GM19239 (cell line): ENCODE results near the gene OR52I1.

Experiments used
- DNase-seq: peaks from one replicate; pipeline ENCODE4 v3.0.0; 2011; ENCODE audit warnings: low spot score; ENCODE audit not compliant: insufficient read length
- FAIRE-seq: peaks from 2 replicates; lab custom pipeline; 2011; peaks lifted over from hg19 to GRCh38; lab: Jason Lieb, UNC

The OR52I1 gene

GRCh38 chr11:4610258-4610935, 16.6 kb downstream of the OR52I1 start:
- DNase-seq, result no peak
- FAIRE-seq, result peak; percentile 71

DNA sequence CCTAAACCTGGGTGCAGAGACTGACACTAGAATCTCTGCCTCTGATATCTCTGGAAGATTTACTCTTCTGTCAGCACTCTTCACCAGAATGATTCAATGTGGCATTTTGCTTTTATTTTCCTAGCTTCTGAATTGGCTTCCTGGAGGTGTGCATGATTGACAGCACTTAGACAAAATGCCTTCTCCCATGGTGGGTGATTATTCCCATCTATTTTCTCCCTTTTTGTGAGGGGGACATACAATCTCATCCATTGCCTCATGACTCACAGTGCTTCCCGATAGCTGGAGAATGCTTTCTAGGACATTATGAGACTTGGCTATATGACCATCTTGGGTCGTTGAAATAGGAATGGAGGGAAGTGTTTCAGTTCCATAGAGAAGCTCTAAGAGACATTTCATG, 18.1 kb downstream of the OR52I1 start:
- no peak for FAIRE-seq

DNA sequence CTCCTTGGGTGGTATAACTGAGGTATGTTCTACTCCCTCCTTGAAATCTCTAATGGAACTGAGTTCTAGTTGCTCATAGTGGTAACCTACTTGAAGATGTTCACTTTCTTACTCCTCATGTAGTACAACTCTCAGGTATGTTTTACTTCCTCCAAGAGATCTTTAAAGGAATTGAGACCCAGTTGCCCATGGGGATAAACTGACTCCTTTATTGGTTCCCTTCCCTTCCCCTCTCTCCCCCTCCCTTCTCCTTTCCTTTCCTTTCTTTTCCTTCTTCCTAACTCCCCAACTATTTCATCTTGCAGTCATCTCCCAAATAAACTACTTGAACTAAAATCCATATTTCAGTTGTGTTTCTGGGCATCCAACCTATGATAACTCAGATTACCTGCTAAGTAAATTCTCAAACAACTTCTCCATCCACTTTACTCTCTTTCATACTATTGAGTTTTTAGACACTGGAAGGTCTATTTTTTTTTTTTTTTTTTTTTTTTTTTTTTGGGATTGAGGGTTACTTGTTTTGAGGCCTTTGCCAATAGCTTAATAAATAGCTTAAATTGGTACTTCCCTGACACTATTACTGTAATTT, 22.1 kb downstream of the OR52I1 start:
- FAIRE-seq (no peak), DNase-seq (no peak)

More for the DNA sequence above, 18.1 kb downstream of the OR52I1 start:
- no peak for DNase-seq

DNA sequence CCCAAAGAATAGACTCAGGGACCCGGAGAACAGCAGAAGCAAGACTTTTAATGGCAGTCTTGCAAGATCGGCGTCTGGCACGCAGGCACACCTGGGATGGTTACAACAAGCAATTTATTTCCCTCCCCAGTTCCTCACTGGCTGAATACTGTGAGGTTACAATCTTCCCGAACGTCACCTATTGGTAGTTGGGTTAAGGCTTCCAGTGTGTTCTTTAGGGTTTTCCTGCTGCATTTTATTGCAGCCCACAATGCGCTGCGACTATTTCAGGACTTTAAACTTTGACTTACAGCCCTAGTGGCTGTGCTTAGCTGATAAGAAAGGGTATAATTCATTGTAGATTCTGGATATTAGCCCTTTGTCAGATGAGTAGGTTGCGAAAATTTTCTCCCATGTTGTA, 25.7 kb downstream of the OR52I1 start:
- DNase-seq, result no peak
- no peak for FAIRE-seq

GRCh38 chr11:4626207-4627099, 32.6 kb downstream of the OR52I1 start:
- FAIRE-seq, result peak; percentile 39
- DNase-seq, result no peak

DNA sequence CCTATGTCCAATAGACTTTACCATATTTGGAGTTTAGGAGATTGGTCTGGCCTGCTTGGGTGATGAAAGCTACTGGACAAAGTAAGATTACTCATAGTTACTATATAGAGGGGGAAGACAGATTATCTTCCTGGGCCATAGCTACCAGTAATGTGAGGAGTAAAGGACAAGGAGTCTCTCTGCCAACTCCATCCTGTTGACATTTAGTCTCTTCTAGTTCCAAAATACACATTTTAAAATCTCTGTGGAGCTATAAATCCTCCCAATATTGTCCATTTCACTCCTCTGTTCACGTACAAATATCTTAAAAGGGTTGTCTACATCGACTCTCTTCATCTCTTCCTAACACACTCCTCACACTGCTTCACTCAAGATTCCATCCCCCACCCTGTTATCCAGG, 42.3 kb downstream of the OR52I1 start:
- FAIRE-seq, result no peak
- DNase-seq, result no peak

GRCh38 chr11:4636962-4637661, 43.3 kb downstream of the OR52I1 start, which contains the start of gene OR51D1:
TSS of gene OR51D1 (plus strand) at chr11:4637477. CDS start at chr11:4639791, 2,314 bp downstream.
- peak; percentile 59 for DNase-seq
- peak; percentile 97 for FAIRE-seq

- FAIRE-seq (no peak), DNase-seq (no peak)
Observed at GRCh38 chr11:4637662-4638047, 43.8 kb downstream of the OR52I1 start.

- no peak for FAIRE-seq
- DNase-seq, result no peak
Observed at GRCh38 chr11:4639931-4640330, 46.1 kb downstream of the OR52I1 start.

GRCh38 chr11:4641501-4641900, 47.7 kb downstream of the OR52I1 start:
- DNase-seq (no peak), FAIRE-seq (no peak)

DNA sequence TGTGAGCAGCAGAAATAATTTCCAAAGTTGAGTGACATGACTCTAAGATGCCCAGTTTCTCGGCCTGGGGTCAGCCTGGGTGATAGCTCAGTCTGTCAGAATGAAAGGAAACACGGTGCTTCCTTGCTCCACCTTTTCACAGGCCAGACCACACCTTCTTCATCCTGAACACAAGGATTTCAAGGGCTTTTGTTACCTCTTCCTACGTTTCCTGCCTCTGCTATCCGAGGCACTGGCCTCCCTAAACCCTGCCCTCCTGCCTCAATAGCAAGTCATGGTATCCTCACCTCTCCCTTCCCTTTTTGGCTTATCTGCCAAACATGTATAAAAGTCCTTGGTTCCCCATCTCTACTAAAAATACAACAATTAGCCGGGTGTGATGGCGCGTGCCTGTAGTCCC, 48.2 kb downstream of the OR52I1 start:
- FAIRE-seq (no peak), DNase-seq (no peak)

GRCh38 chr11:4643076-4643475, 49.2 kb downstream of the OR52I1 start:
- no peak for DNase-seq
- FAIRE-seq, result no peak

DNA sequence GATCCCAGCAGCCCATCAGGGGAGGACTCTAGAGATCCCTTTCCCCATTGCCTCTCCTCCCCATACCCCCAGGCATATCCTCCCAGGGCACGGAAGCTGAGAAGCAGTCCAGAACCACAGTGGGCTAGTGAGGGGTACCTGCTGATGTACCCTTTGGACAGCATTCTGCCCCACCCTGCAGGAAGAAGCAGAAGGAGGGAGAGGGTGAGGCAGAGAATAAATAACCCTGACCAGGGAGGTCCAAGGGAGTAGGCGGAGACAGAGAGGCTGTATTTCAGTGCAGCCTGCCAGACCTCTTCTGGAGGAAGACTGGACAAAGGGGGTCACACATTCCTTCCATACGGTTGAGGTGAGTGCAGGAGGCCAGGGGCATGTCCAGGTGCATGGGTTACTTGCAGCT, 49.8 kb downstream of the OR52I1 start, which contains the start of gene OR51E1:
Gene OR51E1 (plus strand): TSS at position 301 of the 400 bp plus-strand sequence. CDS start 8,545 bp downstream, outside the sequence.
- FAIRE-seq (no peak), DNase-seq (no peak)

DNA sequence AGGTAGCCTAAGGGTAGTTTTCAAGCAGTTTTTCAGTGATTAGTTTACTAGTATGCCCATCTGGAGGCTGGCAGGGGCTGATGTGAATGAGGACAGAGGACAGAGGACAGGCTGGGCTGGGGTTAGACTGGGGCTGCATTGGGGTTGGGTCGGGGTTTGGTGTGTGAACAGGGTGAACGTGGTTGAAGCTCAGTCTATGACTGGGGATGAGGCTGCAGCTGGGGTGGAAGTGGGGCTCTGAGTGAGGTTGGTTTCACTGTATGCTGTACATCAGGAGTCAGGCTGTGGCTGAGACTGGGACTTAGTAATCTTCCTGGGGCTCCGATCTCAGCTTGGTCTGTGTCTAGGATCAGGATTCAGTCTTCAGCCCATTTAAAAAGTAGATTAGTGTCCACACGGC, 50.4 kb downstream of the OR52I1 start:
- DNase-seq (no peak), FAIRE-seq (no peak)
